ENCODE results near the gene C16orf92.
"Not testable (repeated sequence)": the region's sequence is repeated elsewhere in the genome, so short reads cannot be mapped to it uniquely, and the experiment has no call there.

The C16orf92 gene

GRCh38 chr16:30017277-30017656 lies 5.7 kb upstream of the C16orf92 start:
- DNase-seq (ENCODE audit: low read depth, low spot score), result no peak
- no peak for TF ChIP-seq CTCF (IDR thresholded peaks at IDR 0.05; ENCODE audit: low read depth, low read length)
- H3K4me3 ChIP-seq (ENCODE audit: low read depth, low read length), result no peak overlapping the region
- in situ Hi-C loops (cut with HindIII; ENCODE audit: low sequenced_read_pairs), result no loop called here

GRCh38 chr16:30017937-30018336 lies 5.1 kb upstream of the C16orf92 start:
- DNase-seq (ENCODE audit: low read depth, low spot score); H3K4me3 ChIP-seq (ENCODE audit: low read depth, low read length); in situ Hi-C loops (cut with HindIII; ENCODE audit: low sequenced_read_pairs): not testable (repeated sequence)

DNA sequence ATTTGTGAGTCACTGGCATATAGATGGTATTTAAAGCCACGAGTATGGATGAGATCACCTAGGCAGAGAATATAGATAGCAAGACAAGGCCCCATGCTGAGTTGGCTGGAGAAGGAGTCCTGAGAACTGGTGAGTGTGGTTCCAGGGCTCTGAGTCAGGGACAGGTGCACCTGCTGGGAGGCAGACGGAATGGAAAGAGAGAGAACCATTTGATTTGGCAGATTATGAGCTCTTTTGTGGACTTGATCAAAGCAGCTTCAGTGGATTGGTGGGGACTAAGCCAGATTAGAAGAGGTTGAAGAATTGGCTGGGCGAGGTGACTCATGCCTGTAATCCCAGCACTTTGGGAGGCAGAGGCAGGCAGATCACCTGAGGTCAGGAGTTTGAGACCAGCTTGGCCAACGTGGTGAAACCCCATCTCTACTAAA lies 4.3 kb upstream of the C16orf92 start:
- no peak for TF ChIP-seq CTCF (IDR thresholded peaks at IDR 0.05; ENCODE audit: low read depth, low read length)
- DNase-seq (ENCODE audit: low read depth, low spot score), result peak; percentile 31
- H3K4me3 ChIP-seq (ENCODE audit: low read depth, low read length), result no peak overlapping the region
- in situ Hi-C loops (cut with HindIII; ENCODE audit: low sequenced_read_pairs), result no loop called here

DNA sequence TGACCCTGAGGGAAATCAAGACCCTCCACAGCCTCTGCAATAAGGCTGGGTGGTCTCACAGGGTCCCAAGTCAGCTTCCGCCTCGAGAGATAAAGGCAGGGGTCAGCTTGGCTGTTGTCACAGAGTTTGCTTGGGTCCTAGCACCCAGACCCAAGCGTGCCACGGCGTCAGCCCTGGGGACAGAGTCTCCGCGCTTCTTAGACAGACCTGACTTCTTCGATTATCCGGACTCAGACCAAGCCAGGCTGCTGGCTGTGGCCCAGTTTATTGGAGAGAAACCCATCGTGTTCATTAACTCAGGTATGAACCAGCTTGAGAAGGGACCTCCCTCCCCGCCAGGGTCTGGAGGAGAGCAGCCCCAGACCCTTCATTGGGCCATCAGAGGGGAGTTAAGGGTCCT lies 588 bp downstream of the C16orf92 start:
- DNase-seq (ENCODE audit: low read depth, low spot score), result no peak
- in situ Hi-C loops (cut with HindIII; ENCODE audit: low sequenced_read_pairs), result no loop called here
- no peak overlapping the region for H3K4me3 ChIP-seq (ENCODE audit: low read depth, low read length)
- no peak for TF ChIP-seq CTCF (IDR thresholded peaks at IDR 0.05; ENCODE audit: low read depth, low read length)

GRCh38 chr16:30024451-30024850 lies 1.5 kb downstream of the C16orf92 start:
- in situ Hi-C loops (cut with HindIII; ENCODE audit: low sequenced_read_pairs), result no loop called here
- TF ChIP-seq CTCF (IDR thresholded peaks at IDR 0.05; ENCODE audit: low read depth, low read length), result no peak
- no peak overlapping the region for H3K4me3 ChIP-seq (ENCODE audit: low read depth, low read length)
- no peak for DNase-seq (ENCODE audit: low read depth, low spot score)

DNA sequence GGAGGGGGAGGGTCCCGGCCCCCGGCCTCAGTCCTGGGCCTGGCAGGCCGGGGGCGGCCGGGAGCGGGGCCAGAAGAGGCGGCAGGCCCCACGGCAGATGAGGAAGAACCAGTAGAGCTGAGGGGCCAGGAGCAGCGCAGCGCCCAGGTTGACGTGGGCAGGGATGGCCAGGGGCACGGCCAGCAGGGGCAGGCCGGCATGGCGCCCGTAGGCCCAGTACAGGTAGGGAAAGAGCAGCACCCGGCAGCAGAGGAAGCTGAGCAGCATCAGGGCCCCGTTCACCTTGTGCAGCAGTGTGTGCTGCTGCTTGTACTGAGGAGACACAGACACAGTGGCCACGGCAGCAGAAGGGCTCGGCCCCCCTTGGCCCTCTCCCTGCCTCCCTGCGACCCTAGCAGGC lies 2.2 kb downstream of the C16orf92 start:
- no peak for TF ChIP-seq CTCF (IDR thresholded peaks at IDR 0.05; ENCODE audit: low read depth, low read length)
- H3K4me3 ChIP-seq (ENCODE audit: low read depth, low read length), result no peak overlapping the region
- DNase-seq (ENCODE audit: low read depth, low spot score), result no peak
- in situ Hi-C loops (cut with HindIII; ENCODE audit: low sequenced_read_pairs), result no loop called here

DNA sequence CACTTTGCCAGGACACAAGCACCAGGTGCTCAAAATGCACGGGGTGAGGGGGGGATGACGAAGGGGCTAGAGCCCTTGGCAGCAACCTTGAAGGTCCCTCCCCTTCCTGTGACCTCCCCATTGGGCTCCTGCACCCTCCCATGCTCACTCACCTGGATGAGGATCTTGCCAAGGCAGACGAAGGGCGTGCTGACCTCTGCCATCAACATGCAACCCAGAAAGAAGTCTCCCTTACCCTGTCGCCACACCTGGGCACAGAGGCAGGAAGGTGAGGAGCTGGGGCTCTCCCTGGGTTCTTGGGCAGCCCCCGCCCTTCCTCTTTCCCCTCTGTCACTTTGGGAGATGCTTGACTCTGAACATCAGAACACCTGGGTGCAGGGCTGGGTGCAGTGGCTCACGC lies 2.6 kb downstream of the C16orf92 start:
- DNase-seq (ENCODE audit: low read depth, low spot score), result no peak
- TF ChIP-seq CTCF (IDR thresholded peaks at IDR 0.05; ENCODE audit: low read depth, low read length), result no peak
- no peak overlapping the region for H3K4me3 ChIP-seq (ENCODE audit: low read depth, low read length)
- in situ Hi-C loops (cut with HindIII; ENCODE audit: low sequenced_read_pairs), result no loop called here
